Measurements from ENCODE around the gene WDFY4.

Gene WDFY4

DNA sequence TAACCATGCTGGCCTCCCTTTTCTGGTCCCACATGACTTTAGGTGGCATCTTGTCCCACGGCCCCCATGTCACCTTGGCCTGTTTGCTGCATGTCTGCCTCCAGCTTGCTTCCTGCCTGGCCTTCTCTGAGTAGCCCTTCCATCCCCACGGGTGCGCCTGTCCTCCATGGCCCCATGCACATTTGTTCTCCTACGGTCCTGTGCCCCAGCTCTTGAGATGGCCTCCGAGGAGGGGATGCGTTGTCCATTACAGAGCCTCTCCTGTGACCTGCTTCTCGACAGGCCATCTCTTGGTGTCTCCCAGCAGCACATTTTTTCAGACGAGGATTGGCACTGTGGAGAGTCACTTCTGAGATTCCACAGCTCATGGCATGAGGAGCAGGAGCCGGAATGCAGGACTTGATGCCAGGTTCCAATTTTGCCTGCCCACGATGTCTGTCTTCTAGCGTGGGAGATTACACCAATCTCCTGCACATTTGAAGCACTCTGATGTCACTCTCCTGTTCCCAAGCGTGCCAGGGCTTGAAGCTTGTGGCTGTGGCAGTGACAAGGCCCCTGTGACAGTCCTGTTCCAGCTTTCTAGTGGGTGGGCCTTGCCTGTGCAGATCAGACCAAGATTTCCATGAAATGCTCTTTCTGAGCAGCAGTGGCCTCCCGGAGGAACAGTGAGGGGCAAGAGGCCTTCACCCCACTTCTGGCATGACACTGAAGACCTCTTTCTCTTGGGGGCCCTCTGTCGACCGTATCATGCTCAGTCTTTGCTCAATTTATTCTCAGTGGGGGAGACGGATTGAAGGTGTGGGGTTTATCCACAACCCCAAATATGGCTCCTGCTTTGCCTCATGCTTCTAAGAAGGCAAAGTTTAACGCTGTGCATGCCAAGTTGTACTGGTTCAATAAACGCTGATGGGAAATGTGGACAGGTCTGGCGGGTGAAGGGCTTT, 13.4 kb downstream of the WDFY4 start:
- TF ChIP-seq ZFX (IDR thresholded peaks at IDR 0.05) (no peak), CTCF (conservative IDR thresholded peaks at IDR 0.05) (no peak)
- H3K27ac ChIP-seq = no peak overlapping the region

DNA sequence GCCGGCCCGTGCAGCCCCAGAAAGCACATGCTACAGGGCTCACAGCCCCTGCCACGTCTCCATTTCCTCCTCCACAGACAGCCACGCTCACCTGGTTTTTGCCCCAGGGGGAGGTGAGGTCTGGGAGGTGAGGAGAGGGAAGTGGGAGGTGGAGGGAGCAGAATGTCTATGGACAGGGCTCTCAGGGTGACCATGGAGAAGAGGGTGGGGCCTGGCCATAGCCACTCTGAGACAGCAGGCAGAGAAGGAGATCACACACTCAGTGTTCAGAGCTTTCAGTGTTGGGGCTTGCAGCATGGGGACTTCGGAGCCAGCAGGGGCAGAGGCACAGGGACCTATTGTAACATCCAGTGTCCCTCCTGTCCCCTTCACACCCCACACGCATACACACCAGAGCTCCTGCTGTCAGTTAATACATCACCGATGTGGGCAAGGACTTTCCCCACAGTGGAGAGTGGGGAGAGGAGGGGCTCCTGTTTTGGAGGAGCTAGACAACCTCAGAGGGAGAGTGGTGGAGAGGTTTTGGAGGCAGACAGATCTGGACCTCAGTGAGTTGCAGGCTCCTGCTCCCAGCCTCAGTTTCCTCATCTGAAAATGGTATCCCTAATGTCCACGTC, 14.4 kb downstream of the WDFY4 start:
- TF ChIP-seq CTCF (conservative IDR thresholded peaks at IDR 0.05) = no peak
- no peak for TF ChIP-seq ZFX (IDR thresholded peaks at IDR 0.05)
- H3K27ac ChIP-seq = no peak overlapping the region

DNA sequence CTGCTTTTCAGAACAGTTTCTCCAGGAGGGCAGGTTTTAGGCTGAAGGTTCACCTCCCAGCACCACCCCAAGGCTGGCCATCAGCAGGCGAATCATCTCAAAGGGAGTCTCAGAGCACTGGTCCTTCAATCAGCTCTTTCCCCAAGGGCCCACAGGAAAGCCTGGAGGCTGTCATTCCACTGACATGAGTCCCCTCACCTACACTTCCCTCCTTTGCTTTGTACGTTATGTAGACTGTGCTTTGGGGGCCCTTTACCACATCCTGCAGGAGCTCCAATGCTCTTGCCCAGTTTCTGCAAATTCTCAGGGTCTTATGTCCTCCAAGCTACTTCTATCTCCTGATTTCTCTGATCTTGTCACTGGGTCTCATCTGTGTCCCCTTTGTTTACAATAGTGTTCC, 15.4 kb downstream of the WDFY4 start:
- no peak for TF ChIP-seq ZFX (IDR thresholded peaks at IDR 0.05)
- no peak for TF ChIP-seq CTCF (conservative IDR thresholded peaks at IDR 0.05)
- no peak overlapping the region for H3K27ac ChIP-seq

DNA sequence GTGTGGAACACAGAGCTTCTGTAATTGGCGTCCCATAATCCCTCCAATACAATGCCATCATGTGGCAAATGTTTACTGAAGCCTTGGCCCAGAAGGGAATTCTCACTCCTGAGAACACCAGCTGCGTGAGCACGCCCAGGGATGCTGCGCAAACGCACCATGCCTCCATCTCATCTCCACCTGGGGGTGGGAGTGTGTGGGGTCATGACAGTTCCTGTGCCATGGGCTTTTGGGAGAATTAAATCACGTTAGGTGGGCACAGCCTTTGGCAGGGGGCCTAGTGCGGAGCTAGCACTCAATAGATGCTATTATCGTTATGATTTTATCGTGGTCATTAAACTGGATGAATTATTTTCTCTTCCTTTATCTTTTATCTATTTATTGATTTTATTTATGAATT, 15.8 kb downstream of the WDFY4 start:
- TF ChIP-seq ZFX (IDR thresholded peaks at IDR 0.05) (no peak), CTCF (conservative IDR thresholded peaks at IDR 0.05) (no peak)
- H3K27ac ChIP-seq = no peak overlapping the region

DNA sequence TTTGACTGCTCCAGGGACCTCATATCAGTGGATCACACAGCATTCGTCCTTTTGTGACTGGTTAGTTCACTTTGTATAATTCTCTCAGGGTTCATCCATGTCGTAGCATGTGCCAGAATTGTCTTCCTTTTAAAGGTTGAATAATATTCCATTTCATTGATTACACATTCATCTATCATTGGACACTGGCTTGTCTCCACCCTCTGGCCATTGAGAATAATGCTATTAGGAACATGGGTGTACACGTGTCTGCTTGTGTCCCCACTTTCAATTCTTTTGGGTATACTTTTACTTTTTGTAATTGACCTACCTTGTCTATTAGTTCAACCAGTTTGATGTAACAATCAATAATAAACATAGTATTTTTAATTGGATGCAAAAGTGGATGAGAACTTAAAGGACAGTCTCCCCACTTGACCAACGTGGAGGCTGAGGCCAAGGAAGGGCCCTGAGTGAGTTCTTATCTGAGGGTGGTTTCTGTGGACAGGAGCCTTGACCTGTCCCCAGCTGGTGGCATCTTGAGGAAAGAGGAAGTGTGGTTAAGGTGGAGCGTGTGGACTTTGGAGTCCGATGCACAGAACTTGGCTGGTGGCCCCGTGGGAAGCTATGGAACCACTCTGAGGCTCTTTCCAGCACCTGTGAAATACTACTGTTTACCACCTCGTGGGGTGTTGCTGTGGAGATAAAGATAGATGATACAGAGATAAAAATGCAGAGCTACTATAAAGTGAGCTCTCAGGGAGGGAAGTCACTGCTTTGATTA, 16.6 kb downstream of the WDFY4 start:
- H3K27ac ChIP-seq = no peak overlapping the region
- TF ChIP-seq ZFX (IDR thresholded peaks at IDR 0.05) (no peak), CTCF (conservative IDR thresholded peaks at IDR 0.05) (no peak; the same call in 1 of the 2 replicates)

GRCh38 chr10:48701941-48702340, 17.3 kb downstream of the WDFY4 start:
- TF ChIP-seq ZFX (IDR thresholded peaks at IDR 0.05) (no peak), CTCF (conservative IDR thresholded peaks at IDR 0.05) (no peak)
- H3K27ac ChIP-seq = no peak overlapping the region

Measured in C4-2B (cell line).